Loucy (cell line): ENCODE results near the gene VPS13D.

Experiments used
- H2AFZ ChIP-seq: fragments of 200-600 bp; sonication (generic); 2 replicates; pipeline ENCODE4 v1.6.0; 2016; ENCODE audit warnings: antibody characterized with exemption, mild to moderate bottlenecking, low read length, moderate library complexity
- H3F3A ChIP-seq: fragments of 200-600 bp; 2 replicates; pipeline ENCODE4 v1.6.0; 2016; ENCODE audit warnings: antibody characterized with exemption, low read depth, mild to moderate bottlenecking
- H3K27me3 ChIP-seq: fragments of 200-600 bp; sonication (generic); 2 replicates; pipeline ENCODE4 v1.6.1; 2014; ENCODE audit warnings: low read length, mild to moderate bottlenecking; ENCODE audit not compliant: insufficient read depth, poor library complexity, severe bottlenecking
- H3K36me3 ChIP-seq: fragments of 200-600 bp; sonication (generic); 2 replicates; pipeline ENCODE4 v1.6.1; 2016; ENCODE audit warnings: low read length; ENCODE audit not compliant: insufficient read depth
- H3K4me1 ChIP-seq: fragments of 200-600 bp; sonication (generic); 2 replicates; pipeline ENCODE4 v1.5.1; 2014; ENCODE audit warnings: low read length, mild to moderate bottlenecking; ENCODE audit not compliant: insufficient read depth, poor library complexity, severe bottlenecking
- H3K4me2 ChIP-seq: fragments of 200-600 bp; sonication (generic); 2 replicates; pipeline ENCODE4 v1.6.0; 2014; ENCODE audit warnings: antibody characterized with exemption, low read length, low read depth, mild to moderate bottlenecking; ENCODE audit not compliant: poor library complexity, severe bottlenecking
- H3K4me3 ChIP-seq: fragments of 200-600 bp; sonication (generic); 2 replicates; pipeline ENCODE4 v1.5.1; 2014; ENCODE audit warnings: low read length, mild to moderate bottlenecking, mixed read lengths; ENCODE audit not compliant: poor library complexity, severe bottlenecking
- H3K79me2 ChIP-seq: fragments of 200-600 bp; sonication (generic); 2 replicates; pipeline ENCODE4 v1.6.1; 2014; ENCODE audit warnings: low read length; ENCODE audit not compliant: insufficient read depth
- H3K9ac ChIP-seq: fragments of 200-600 bp; sonication (generic); 2 replicates; pipeline ENCODE4 v1.6.0; 2014; ENCODE audit warnings: mild to moderate bottlenecking, low read depth, low read length, moderate library complexity; ENCODE audit not compliant: poor library complexity, severe bottlenecking
- H3K9me2 ChIP-seq: fragments of 200-600 bp; sonication (generic); replicated peaks from 2 replicates; pipeline ENCODE4 v1.6.1; 2016; ENCODE audit warnings: low read depth, low read length, mixed read lengths
- H3K9me3 ChIP-seq: fragments of 200-600 bp; sonication (generic); 2 replicates; pipeline ENCODE4 v1.6.1; 2014; ENCODE audit warnings: mild to moderate bottlenecking, antibody characterized with exemption, low read length, low read depth; ENCODE audit not compliant: insufficient read depth
- H4K20me1 ChIP-seq: fragments of 200-600 bp; sonication (generic); 2 replicates; pipeline ENCODE4 v1.6.0; 2014; ENCODE audit warnings: antibody characterized with exemption, low read length, mild to moderate bottlenecking; ENCODE audit not compliant: insufficient read depth, poor library complexity, severe bottlenecking
- EZH2phosphoT487 ChIP-seq: fragments of 200-600 bp; IDR thresholded peaks from 2 replicates; pipeline ENCODE4 v1.6.1; 2018; ENCODE audit warnings: antibody characterized with exemption, mild to moderate bottlenecking, moderate library complexity, borderline replicate concordance
- TF ChIP-seq, protein P1 (sequence below): fragments of 200-600 bp; sonication (generic); conservative IDR thresholded peaks from 2 replicates; pipeline ENCODE4 v1.5.1; 2014; ENCODE audit warnings: mild to moderate bottlenecking, antibody characterized with exemption, low read length

The VPS13D gene

DNA sequence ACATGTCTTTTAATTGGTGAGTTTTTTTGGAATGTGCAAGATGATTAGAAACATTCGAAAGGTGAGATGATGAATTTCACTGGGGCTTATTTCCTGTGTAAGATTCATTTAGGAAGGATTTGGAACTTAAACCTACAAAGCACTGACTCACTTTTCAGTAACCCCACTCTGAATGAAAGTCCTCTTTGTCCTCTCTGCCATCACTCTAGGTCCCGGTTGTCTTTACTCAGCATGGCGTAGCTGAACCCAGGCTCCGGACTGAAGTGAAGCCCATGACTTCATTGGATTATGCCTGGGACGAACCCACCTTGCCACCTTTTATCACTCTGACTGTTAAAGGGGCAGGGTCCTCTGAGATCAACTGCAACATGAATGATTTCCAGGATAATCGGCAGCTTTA is 139.4 kb downstream of the VPS13D start:
- no peaks in the 10 kb centered on the region for H3K27me3 ChIP-seq
- no peak overlapping the region for H3K4me2 ChIP-seq
- H3K9me2 ChIP-seq: no peaks in the 10 kb centered on the region
- peaks cover 23% of the 10 kb centered on the region; the same call in 1 of the 2 replicates for H3K36me3 ChIP-seq
- H3F3A ChIP-seq: no peaks in the 10 kb centered on the region
- no peaks in the 10 kb centered on the region for H3K79me2 ChIP-seq
- H3K9ac ChIP-seq: no peak overlapping the region
- TF ChIP-seq EZH2phosphoT487: no peak
- TF ChIP-seq, protein P1, sequence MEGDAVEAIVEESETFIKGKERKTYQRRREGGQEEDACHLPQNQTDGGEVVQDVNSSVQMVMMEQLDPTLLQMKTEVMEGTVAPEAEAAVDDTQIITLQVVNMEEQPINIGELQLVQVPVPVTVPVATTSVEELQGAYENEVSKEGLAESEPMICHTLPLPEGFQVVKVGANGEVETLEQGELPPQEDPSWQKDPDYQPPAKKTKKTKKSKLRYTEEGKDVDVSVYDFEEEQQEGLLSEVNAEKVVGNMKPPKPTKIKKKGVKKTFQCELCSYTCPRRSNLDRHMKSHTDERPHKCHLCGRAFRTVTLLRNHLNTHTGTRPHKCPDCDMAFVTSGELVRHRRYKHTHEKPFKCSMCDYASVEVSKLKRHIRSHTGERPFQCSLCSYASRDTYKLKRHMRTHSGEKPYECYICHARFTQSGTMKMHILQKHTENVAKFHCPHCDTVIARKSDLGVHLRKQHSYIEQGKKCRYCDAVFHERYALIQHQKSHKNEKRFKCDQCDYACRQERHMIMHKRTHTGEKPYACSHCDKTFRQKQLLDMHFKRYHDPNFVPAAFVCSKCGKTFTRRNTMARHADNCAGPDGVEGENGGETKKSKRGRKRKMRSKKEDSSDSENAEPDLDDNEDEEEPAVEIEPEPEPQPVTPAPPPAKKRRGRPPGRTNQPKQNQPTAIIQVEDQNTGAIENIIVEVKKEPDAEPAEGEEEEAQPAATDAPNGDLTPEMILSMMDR: no peak
- no peak overlapping the region for H2AFZ ChIP-seq
- H4K20me1 ChIP-seq: no peaks in the 10 kb centered on the region
- no peaks in the 10 kb centered on the region for H3K9me3 ChIP-seq
- no peak overlapping the region for H3K4me3 ChIP-seq
- H3K4me1 ChIP-seq: no peaks in the 10 kb centered on the region

DNA sequence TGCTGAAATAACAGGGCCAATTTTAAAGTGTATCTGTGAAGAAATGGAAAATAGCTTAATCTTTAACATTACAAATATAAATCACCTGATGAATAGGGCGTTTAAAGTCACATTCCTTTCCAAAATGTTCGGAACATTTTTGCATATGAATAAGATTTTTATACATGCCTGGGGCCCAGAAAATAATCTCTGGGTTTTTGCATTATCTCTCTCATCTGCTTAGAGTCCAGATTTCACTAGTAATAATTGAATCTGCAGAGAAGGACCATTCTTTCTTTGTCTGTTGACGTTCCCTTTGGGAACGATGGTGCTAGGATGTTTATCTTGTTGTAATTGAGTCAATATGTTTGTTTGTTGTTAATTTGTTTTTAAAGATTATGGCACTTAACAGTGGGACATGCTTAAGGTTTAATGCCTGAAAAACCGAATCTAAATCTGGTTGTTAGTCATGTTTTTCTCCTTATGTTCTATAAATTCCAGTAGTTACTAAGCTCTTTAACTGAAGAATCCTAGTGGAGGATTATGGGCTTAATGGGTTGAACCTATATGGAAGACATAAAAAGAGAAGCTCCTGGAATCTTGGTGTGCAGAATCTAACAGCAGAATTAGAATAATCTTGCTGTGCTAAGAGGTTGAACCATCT is 140.6 kb downstream of the VPS13D start:
- no peaks in the 10 kb centered on the region for H4K20me1 ChIP-seq
- no peak overlapping the region for H2AFZ ChIP-seq
- TF ChIP-seq, protein P1: no peak
- TF ChIP-seq EZH2phosphoT487: no peak
- H3K4me3 ChIP-seq: no peak overlapping the region
- no peak overlapping the region for H3K9ac ChIP-seq
- H3K9me3 ChIP-seq: no peaks in the 10 kb centered on the region
- H3K36me3 ChIP-seq: peaks cover 23% of the 10 kb centered on the region; the same call in 1 of the 2 replicates
- no peaks in the 10 kb centered on the region for H3K9me2 ChIP-seq
- no peaks in the 10 kb centered on the region for H3F3A ChIP-seq
- H3K4me1 ChIP-seq: no peaks in the 10 kb centered on the region
- no peaks in the 10 kb centered on the region for H3K79me2 ChIP-seq
- H3K4me2 ChIP-seq: no peak overlapping the region
- H3K27me3 ChIP-seq: no peaks in the 10 kb centered on the region

DNA sequence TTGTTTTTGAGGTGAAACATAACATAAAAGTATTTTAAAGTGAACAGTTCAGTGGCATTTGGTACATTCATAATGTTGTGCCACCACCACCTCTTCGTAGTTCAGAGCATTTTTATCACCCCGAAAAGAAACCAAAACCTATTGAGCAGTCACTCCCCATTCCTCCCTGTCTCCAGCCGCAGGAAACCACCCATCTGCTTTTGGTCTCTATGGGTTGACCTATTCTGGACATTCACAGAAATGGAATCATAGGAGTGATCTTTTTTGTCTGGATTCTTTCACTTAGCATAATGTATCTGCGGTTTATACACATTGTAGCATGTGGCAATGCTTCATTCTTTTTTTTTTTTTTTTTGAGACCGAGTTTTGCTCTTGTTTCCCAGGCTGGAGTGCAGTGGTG is 141.2 kb downstream of the VPS13D start:
- H3K9me2 ChIP-seq: no peaks in the 10 kb centered on the region
- TF ChIP-seq, protein P1: no peak
- TF ChIP-seq EZH2phosphoT487: no peak
- H3K27me3 ChIP-seq: no peaks in the 10 kb centered on the region
- no peak overlapping the region for H3K4me3 ChIP-seq
- no peaks in the 10 kb centered on the region for H3K9me3 ChIP-seq
- no peaks in the 10 kb centered on the region for H3K4me1 ChIP-seq
- no peak overlapping the region for H3K9ac ChIP-seq
- H3K79me2 ChIP-seq: no peaks in the 10 kb centered on the region
- H3K36me3 ChIP-seq: peaks cover 23% of the 10 kb centered on the region; the same call in 1 of the 2 replicates
- H2AFZ ChIP-seq: no peak overlapping the region
- H4K20me1 ChIP-seq: no peaks in the 10 kb centered on the region
- no peak overlapping the region for H3K4me2 ChIP-seq
- no peaks in the 10 kb centered on the region for H3F3A ChIP-seq
